ENCODE results near the gene GUK1.
"Not testable (repeated sequence)": the region's sequence is repeated elsewhere in the genome, so short reads cannot be mapped to it uniquely, and the experiment has no call there.

DNA sequence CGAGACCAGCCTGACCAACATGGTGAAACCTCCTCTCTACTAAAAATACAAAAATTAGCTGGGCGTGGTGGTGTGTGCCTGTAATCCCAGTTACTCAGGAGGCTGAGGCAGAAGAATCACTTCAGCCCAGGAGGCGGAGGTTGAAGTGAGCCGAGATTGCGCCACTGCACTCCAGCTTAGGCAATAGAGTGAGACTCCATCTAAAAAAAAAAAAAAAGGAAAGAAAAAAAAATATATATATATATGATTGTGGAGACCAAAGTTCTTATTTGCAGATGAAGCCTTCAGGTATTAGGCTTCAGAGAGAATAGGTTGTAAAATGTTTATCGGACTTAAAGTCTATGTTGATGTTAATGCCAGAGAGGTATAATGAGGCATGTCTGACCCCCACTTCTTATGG, 28.8 kb upstream of the GUK1 start:
- TF ChIP-seq, protein P1, sequence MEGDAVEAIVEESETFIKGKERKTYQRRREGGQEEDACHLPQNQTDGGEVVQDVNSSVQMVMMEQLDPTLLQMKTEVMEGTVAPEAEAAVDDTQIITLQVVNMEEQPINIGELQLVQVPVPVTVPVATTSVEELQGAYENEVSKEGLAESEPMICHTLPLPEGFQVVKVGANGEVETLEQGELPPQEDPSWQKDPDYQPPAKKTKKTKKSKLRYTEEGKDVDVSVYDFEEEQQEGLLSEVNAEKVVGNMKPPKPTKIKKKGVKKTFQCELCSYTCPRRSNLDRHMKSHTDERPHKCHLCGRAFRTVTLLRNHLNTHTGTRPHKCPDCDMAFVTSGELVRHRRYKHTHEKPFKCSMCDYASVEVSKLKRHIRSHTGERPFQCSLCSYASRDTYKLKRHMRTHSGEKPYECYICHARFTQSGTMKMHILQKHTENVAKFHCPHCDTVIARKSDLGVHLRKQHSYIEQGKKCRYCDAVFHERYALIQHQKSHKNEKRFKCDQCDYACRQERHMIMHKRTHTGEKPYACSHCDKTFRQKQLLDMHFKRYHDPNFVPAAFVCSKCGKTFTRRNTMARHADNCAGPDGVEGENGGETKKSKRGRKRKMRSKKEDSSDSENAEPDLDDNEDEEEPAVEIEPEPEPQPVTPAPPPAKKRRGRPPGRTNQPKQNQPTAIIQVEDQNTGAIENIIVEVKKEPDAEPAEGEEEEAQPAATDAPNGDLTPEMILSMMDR (IDR thresholded peaks at IDR 0.05) = not testable (repeated sequence)
- TF ChIP-seq, protein P2, sequence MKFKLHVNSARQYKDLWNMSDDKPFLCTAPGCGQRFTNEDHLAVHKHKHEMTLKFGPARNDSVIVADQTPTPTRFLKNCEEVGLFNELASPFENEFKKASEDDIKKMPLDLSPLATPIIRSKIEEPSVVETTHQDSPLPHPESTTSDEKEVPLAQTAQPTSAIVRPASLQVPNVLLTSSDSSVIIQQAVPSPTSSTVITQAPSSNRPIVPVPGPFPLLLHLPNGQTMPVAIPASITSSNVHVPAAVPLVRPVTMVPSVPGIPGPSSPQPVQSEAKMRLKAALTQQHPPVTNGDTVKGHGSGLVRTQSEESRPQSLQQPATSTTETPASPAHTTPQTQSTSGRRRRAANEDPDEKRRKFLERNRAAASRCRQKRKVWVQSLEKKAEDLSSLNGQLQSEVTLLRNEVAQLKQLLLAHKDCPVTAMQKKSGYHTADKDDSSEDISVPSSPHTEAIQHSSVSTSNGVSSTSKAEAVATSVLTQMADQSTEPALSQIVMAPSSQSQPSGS (CRISPR knock-in tag; IDR thresholded peaks at IDR 0.05; ENCODE audit: borderline replicate concordance, low read depth) = not testable (repeated sequence)
- TF ChIP-seq NFYB (CRISPR knock-in tag; conservative IDR thresholded peaks at IDR 0.05; ENCODE audit: low read depth) = not testable (repeated sequence)
